Stimulated activated CD4-positive, alpha-beta T cell treated with anti-CD3 and anti-CD28 coated beads, Interleukin-15, amount 100 ng/mL, for 48 hours (primary cell): ENCODE data around the gene UBAC2.

ENCODE experiments used
- DNase-seq, 2 donors: peaks; one replicate each; pipeline ENCODE4 v3.0.0-alpha.2; 2020; ENCODE audit warnings: low read depth in 2 of 2

The UBAC2 gene

GRCh38 chr13:99270518-99270917 is 69.9 kb downstream of the UBAC2 start:
- DNase-seq, result no peak

- no peak for DNase-seq
Observed at GRCh38 chr13:99271249-99271648, 70.6 kb downstream of the UBAC2 start.

- DNase-seq, result no peak
Observed at GRCh38 chr13:99272481-99272880, 71.8 kb downstream of the UBAC2 start.

- DNase-seq, result no peak
Observed at GRCh38 chr13:99273128-99273527, 72.5 kb downstream of the UBAC2 start.

- DNase-seq, result no peak
Observed at GRCh38 chr13:99275093-99275469, 74.4 kb downstream of the UBAC2 start.

- no peak for DNase-seq
Observed at GRCh38 chr13:99276706-99277105, 76.1 kb downstream of the UBAC2 start.

- no peak for DNase-seq
Observed at GRCh38 chr13:99277629-99278028, 77.0 kb downstream of the UBAC2 start.

GRCh38 chr13:99278200-99278599 is 77.5 kb downstream of the UBAC2 start:
- DNase-seq, result no peak

- DNase-seq, result no peak
Observed at GRCh38 chr13:99278843-99279242, 78.2 kb downstream of the UBAC2 start.

GRCh38 chr13:99279637-99280036 is 79.0 kb downstream of the UBAC2 start:
- DNase-seq, result no peak

- no peak for DNase-seq
Observed at GRCh38 chr13:99280166-99280565, 79.5 kb downstream of the UBAC2 start.

- no peak for DNase-seq
Observed at GRCh38 chr13:99281811-99282263, 81.2 kb downstream of the UBAC2 start.

GRCh38 chr13:99282264-99283231 is 81.9 kb downstream of the UBAC2 start:
- no peak for DNase-seq

GRCh38 chr13:99285432-99286182 is 85.0 kb downstream of the UBAC2 start:
- no peak for DNase-seq

- DNase-seq, result no peak
Observed at GRCh38 chr13:99287551-99287950, 86.9 kb downstream of the UBAC2 start.

GRCh38 chr13:99288089-99288488 is 87.4 kb downstream of the UBAC2 start:
- DNase-seq, result peak; percentile 56 to 66

- no peak for DNase-seq
Observed at GRCh38 chr13:99289271-99289670, 88.6 kb downstream of the UBAC2 start.

- DNase-seq, result peak in 1 of 2 donors; percentile 48
Observed at GRCh38 chr13:99289674-99290337, 89.2 kb downstream of the UBAC2 start.

GRCh38 chr13:99290894-99291293 is 90.2 kb downstream of the UBAC2 start:
- no peak for DNase-seq

GRCh38 chr13:99293178-99293577 is 92.5 kb downstream of the UBAC2 start:
- DNase-seq, result no peak

GRCh38 chr13:99294198-99294597 is 93.5 kb downstream of the UBAC2 start:
- DNase-seq, result no peak

- DNase-seq, result no peak
Observed at GRCh38 chr13:99294958-99295357, 94.3 kb downstream of the UBAC2 start.
